Measurements from ENCODE around the gene MRO.
"Not testable (repeated sequence)": the region's sequence is repeated elsewhere in the genome, so short reads cannot be mapped to it uniquely, and the experiment has no call there.

MRO gene

GRCh38 chr18:50797142-50797541 is 22.7 kb downstream of the MRO start:
- no peak for DNase-seq (ENCODE audit: low read depth, low spot score)
- no peak overlapping the region for H3K4me3 ChIP-seq (ENCODE audit: low read length)

GRCh38 chr18:50796495-50796894 is 23.3 kb downstream of the MRO start:
- no peak overlapping the region for H3K4me3 ChIP-seq (ENCODE audit: low read length)
- DNase-seq (ENCODE audit: low read depth, low spot score) = no peak

GRCh38 chr18:50793641-50794565 is 25.9 kb downstream of the MRO start:
- DNase-seq (ENCODE audit: low read depth, low spot score) = no peak
- no peak overlapping the region for H3K4me3 ChIP-seq (ENCODE audit: low read length)

GRCh38 chr18:50792885-50793284 is 26.9 kb downstream of the MRO start:
- DNase-seq (ENCODE audit: low read depth, low spot score) = no peak

GRCh38 chr18:50791599-50792438 is 28.0 kb downstream of the MRO start:
- no peak overlapping the region for H3K4me3 ChIP-seq (ENCODE audit: low read length)

More at GRCh38 chr18:50792885-50793284, 26.9 kb downstream of the MRO start:
- H3K4me3 ChIP-seq (ENCODE audit: low read length) = no peak overlapping the region

GRCh38 chr18:50790948-50791347 is 28.9 kb downstream of the MRO start:
- DNase-seq (ENCODE audit: low read depth, low spot score) = no peak
- H3K4me3 ChIP-seq (ENCODE audit: low read length) = no peak overlapping the region

More at GRCh38 chr18:50791599-50792438, 28.0 kb downstream of the MRO start:
- DNase-seq (ENCODE audit: low read depth, low spot score) = no peak

- no peak overlapping the region for H3K4me3 ChIP-seq (ENCODE audit: low read length)
- DNase-seq (ENCODE audit: low read depth, low spot score) = no peak
Observed at GRCh38 chr18:50790241-50790640, 29.6 kb downstream of the MRO start.

- DNase-seq (ENCODE audit: low read depth, low spot score) = no peak
Observed at GRCh38 chr18:50788284-50788683, 31.5 kb downstream of the MRO start.

GRCh38 chr18:50786864-50787263 is 33.0 kb downstream of the MRO start:
- no peak for DNase-seq (ENCODE audit: low read depth, low spot score)
- H3K4me3 ChIP-seq (ENCODE audit: low read length) = no peak overlapping the region

More at GRCh38 chr18:50788284-50788683, 31.5 kb downstream of the MRO start:
- no peak overlapping the region for H3K4me3 ChIP-seq (ENCODE audit: low read length)

GRCh38 chr18:50783553-50783952 is 36.3 kb downstream of the MRO start:
- no peak for DNase-seq (ENCODE audit: low read depth, low spot score)
- H3K4me3 ChIP-seq (ENCODE audit: low read length) = no peak overlapping the region

GRCh38 chr18:50779021-50779420 is 40.8 kb downstream of the MRO start:
- not testable (repeated sequence) for DNase-seq (ENCODE audit: low read depth, low spot score); H3K4me3 ChIP-seq (ENCODE audit: low read length)

GRCh38 chr18:50776383-50776782 is 43.4 kb downstream of the MRO start:
- DNase-seq (ENCODE audit: low read depth, low spot score) = no peak
- H3K4me3 ChIP-seq (ENCODE audit: low read length) = no peak overlapping the region

- DNase-seq (ENCODE audit: low read depth, low spot score) = no peak
- no peak overlapping the region for H3K4me3 ChIP-seq (ENCODE audit: low read length)
Observed at GRCh38 chr18:50775726-50776125, 44.1 kb downstream of the MRO start.

- no peak for DNase-seq (ENCODE audit: low read depth, low spot score)
- H3K4me3 ChIP-seq (ENCODE audit: low read length) = no peak overlapping the region
Observed at GRCh38 chr18:50775207-50775606, 44.6 kb downstream of the MRO start.

GRCh38 chr18:50769463-50769862 is 50.4 kb downstream of the MRO start:
- DNase-seq (ENCODE audit: low read depth, low spot score) = no peak

GRCh38 chr18:50757358-50757757 is 62.5 kb downstream of the MRO start:
- no peak for DNase-seq (ENCODE audit: low read depth, low spot score)
- no peak overlapping the region for H3K4me3 ChIP-seq (ENCODE audit: low read length)

More at GRCh38 chr18:50769463-50769862, 50.4 kb downstream of the MRO start:
- H3K4me3 ChIP-seq (ENCODE audit: low read length) = no peak overlapping the region

- H3K4me3 ChIP-seq (ENCODE audit: low read length) = no peak overlapping the region
- DNase-seq (ENCODE audit: low read depth, low spot score) = no peak
Observed at GRCh38 chr18:50754297-50754696, 65.5 kb downstream of the MRO start.

GRCh38 chr18:50753311-50753710 is 66.5 kb downstream of the MRO start:
- no peak for DNase-seq (ENCODE audit: low read depth, low spot score)
- H3K4me3 ChIP-seq (ENCODE audit: low read length) = no peak overlapping the region

GRCh38 chr18:50751947-50752346 is 67.9 kb downstream of the MRO start:
- DNase-seq (ENCODE audit: low read depth, low spot score) = no peak
- H3K4me3 ChIP-seq (ENCODE audit: low read length) = no peak overlapping the region

GRCh38 chr18:50751490-50751889 is 68.3 kb downstream of the MRO start:
- H3K4me3 ChIP-seq (ENCODE audit: low read length) = no peak overlapping the region
- DNase-seq (ENCODE audit: low read depth, low spot score) = no peak
